ENCODE measurements around the gene NFATC2.

The NFATC2 gene

GRCh38 chr20:51581571-51581970, 39.1 kb upstream of the NFATC2 start:
- Histone ChIP-seq H3K4me2 (no peak overlapping the region), H3K4me1 (peaks cover 16% of the 10 kb centered on the region), H4K20me1 (no peaks in the 10 kb centered on the region), H3K27me3 (no peaks in the 10 kb centered on the region), H3K4me3 (no peak overlapping the region), H3K9me3 (no peaks in the 10 kb centered on the region), H3K9ac (no peak overlapping the region), H3K27ac (no peak overlapping the region), H3K36me3 (no peaks in the 10 kb centered on the region)
- no peak for TF ChIP-seq Cebpa-rat (IDR thresholded peaks at IDR 0.05)

GRCh38 chr20:51579137-51579536, 36.6 kb upstream of the NFATC2 start:
- H3K4me2 ChIP-seq = no peak overlapping the region
- TF ChIP-seq Cebpa-rat (IDR thresholded peaks at IDR 0.05) = no peak
- H3K36me3 ChIP-seq = no peaks in the 10 kb centered on the region
- H3K4me1 ChIP-seq = no peaks in the 10 kb centered on the region
- H3K27me3 ChIP-seq = no peaks in the 10 kb centered on the region
- H4K20me1 ChIP-seq = no peaks in the 10 kb centered on the region
- no peak overlapping the region for H3K27ac ChIP-seq
- peaks cover 2% of the 10 kb centered on the region; the same call in 1 of the 2 replicates for H3K9me3 ChIP-seq
- no peak overlapping the region for H3K9ac ChIP-seq
- H3K4me3 ChIP-seq = no peak overlapping the region

DNA sequence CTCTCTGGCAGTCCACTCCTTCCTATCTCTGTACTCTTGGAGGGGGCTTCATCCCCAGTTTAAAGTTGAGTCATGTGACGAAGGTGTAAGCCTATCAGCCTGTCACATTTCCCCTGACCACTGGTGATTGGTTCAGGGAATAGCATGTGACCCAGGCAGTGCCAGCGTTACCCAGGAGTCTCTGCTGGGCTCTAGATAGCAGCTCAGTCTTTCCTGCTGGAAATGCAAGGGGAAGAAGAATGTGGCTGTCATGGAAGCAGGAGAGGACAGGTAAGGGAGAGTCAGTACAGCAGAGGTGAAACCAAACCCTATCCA, 35.6 kb upstream of the NFATC2 start:
- H3K4me3 ChIP-seq = no peak overlapping the region
- no peak overlapping the region for H3K9ac ChIP-seq
- TF ChIP-seq Cebpa-rat (IDR thresholded peaks at IDR 0.05) = no peak
- H3K9me3 ChIP-seq = peaks cover 5% of the 10 kb centered on the region; the same call in 1 of the 2 replicates
- no peaks in the 10 kb centered on the region for H4K20me1 ChIP-seq
- no peaks in the 10 kb centered on the region for H3K27me3 ChIP-seq
- no peaks in the 10 kb centered on the region for H3K36me3 ChIP-seq
- no peaks in the 10 kb centered on the region for H3K4me1 ChIP-seq
- H3K4me2 ChIP-seq = no peak overlapping the region
- no peak overlapping the region for H3K27ac ChIP-seq

GRCh38 chr20:51577432-51578144, 35.1 kb upstream of the NFATC2 start:
- no peak overlapping the region for H3K4me3 ChIP-seq
- H3K9ac ChIP-seq = no peak overlapping the region
- H3K4me2 ChIP-seq = no peak overlapping the region
- no peaks in the 10 kb centered on the region for H3K36me3 ChIP-seq
- peaks cover 5% of the 10 kb centered on the region; the same call in 1 of the 2 replicates for H3K9me3 ChIP-seq
- no peak overlapping the region for H3K27ac ChIP-seq
- TF ChIP-seq Cebpa-rat (IDR thresholded peaks at IDR 0.05) = no peak
- H3K27me3 ChIP-seq = no peaks in the 10 kb centered on the region
- H4K20me1 ChIP-seq = no peaks in the 10 kb centered on the region
- no peaks in the 10 kb centered on the region for H3K4me1 ChIP-seq

GRCh38 chr20:51575486-51575885, 33.0 kb upstream of the NFATC2 start:
- no peak for TF ChIP-seq Cebpa-rat (IDR thresholded peaks at IDR 0.05)
- H3K36me3 ChIP-seq = no peaks in the 10 kb centered on the region

DNA sequence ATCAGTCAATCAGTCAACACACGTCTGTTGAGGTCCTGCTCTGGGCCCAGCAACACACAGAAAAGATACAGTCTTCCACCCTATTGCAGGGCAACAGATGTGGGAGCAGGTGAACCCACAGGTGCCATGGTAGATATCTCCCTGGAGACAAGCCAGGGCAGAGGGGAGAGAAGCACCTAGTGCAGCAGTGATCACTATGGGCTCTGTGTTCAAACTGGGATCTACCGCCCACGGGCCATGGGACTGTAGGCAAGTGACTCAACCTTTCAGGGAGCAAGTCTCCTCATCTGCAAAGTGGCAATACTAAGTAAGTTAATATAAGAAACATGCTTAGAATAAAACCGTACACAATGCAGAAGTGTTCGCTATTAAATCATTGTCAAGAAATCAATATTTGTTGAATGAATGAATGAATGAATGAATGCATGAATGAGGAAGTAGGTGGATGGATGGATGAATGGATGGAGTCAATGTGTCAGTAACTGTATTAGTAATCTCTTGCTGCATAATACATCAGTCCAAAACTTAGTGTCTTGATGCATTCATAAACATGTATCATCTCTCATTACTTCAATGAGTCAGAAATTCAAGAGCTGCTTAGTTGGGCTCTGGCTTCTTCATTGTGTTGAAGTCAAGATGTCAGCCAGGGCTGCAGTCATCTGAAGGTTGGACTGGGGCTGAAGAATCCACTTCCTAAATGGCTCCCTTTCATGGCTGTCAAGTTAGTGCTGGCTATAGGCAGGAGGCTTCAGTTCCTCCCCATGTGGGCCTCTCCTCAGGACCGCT, 31.9 kb upstream of the NFATC2 start:
- Histone ChIP-seq H3K9me3 (peaks cover 5% of the 10 kb centered on the region; the same call in 1 of the 2 replicates), H3K27ac (no peak overlapping the region), H3K4me2 (no peak overlapping the region), H3K4me3 (no peak overlapping the region), H3K4me1 (no peaks in the 10 kb centered on the region), H3K36me3 (no peaks in the 10 kb centered on the region), H3K27me3 (no peaks in the 10 kb centered on the region), H4K20me1 (no peaks in the 10 kb centered on the region), H3K9ac (no peak overlapping the region)
- TF ChIP-seq Cebpa-rat (IDR thresholded peaks at IDR 0.05) = no peak

More at GRCh38 chr20:51575486-51575885, 33.0 kb upstream of the NFATC2 start:
- H3K9ac ChIP-seq = no peak overlapping the region
- H4K20me1 ChIP-seq = no peaks in the 10 kb centered on the region
- no peak overlapping the region for H3K4me3 ChIP-seq
- no peak overlapping the region for H3K27ac ChIP-seq
- peaks cover 5% of the 10 kb centered on the region; the same call in 1 of the 2 replicates for H3K9me3 ChIP-seq
- no peaks in the 10 kb centered on the region for H3K27me3 ChIP-seq
- no peaks in the 10 kb centered on the region for H3K4me1 ChIP-seq
- H3K4me2 ChIP-seq = no peak overlapping the region

DNA sequence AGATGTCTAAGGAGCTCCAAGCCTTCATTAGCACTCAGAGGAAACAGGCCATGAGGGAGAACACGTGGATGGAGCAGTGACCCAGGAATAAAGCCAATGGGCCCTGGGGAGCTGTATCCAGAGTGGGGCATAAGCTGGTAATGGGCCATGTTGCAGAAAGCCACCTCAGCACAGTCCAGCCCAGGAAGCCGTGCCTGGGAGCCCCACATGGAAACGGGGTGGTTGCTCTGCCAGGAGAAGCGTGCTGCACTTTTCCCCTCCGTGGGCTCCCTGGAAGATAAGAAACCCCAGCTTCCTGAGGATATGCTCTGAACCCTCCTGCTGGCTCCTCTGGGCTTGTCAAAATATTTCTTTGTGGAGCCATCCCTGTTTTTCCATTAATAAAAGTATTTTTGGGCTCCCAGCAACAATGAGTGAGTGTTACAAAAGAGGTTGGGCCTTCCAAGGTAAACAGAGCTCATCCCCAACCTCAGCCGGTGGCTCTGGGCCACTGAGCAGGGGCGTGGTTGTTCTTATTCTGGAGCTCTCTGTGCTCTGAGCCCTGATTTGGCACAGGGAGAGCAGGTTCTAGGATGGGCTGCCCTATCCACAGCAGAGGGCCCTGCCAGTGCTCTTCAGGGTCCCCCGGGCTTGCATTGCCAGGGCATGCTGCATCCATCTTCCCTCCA, 31.2 kb upstream of the NFATC2 start:
- Histone ChIP-seq H3K27ac (no peak overlapping the region), H3K9me3 (peaks cover 5% of the 10 kb centered on the region; the same call in 1 of the 2 replicates), H3K4me3 (no peak overlapping the region), H3K27me3 (no peaks in the 10 kb centered on the region), H3K36me3 (no peaks in the 10 kb centered on the region), H3K4me1 (no peaks in the 10 kb centered on the region), H3K4me2 (no peak overlapping the region), H4K20me1 (no peaks in the 10 kb centered on the region), H3K9ac (no peak overlapping the region)
- no peak for TF ChIP-seq Cebpa-rat (IDR thresholded peaks at IDR 0.05)

DNA sequence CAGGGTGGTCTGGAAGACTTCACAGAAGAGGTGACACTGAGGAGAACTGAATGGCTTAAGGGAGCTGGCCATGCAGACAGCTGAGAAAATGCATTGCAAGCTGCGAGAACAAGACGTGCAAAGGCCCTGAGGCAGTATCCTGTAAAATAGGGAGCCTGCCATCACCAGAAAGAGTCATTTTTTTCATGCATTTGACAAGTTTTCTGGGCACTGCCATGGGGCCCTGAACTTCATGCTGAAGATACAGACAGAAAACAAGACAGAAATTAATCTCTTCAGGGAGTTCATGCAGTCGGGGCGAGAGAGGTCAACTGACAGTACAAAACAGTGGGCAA, 28.9 kb upstream of the NFATC2 start:
- Histone ChIP-seq H3K4me2 (no peak overlapping the region), H3K4me1 (no peaks in the 10 kb centered on the region), H3K27ac (no peak overlapping the region), H3K27me3 (no peaks in the 10 kb centered on the region), H3K9ac (no peak overlapping the region), H3K9me3 (peaks cover 12% of the 10 kb centered on the region), H3K36me3 (no peaks in the 10 kb centered on the region), H3K4me3 (no peak overlapping the region), H4K20me1 (no peaks in the 10 kb centered on the region)
- TF ChIP-seq Cebpa-rat (IDR thresholded peaks at IDR 0.05) = no peak

DNA sequence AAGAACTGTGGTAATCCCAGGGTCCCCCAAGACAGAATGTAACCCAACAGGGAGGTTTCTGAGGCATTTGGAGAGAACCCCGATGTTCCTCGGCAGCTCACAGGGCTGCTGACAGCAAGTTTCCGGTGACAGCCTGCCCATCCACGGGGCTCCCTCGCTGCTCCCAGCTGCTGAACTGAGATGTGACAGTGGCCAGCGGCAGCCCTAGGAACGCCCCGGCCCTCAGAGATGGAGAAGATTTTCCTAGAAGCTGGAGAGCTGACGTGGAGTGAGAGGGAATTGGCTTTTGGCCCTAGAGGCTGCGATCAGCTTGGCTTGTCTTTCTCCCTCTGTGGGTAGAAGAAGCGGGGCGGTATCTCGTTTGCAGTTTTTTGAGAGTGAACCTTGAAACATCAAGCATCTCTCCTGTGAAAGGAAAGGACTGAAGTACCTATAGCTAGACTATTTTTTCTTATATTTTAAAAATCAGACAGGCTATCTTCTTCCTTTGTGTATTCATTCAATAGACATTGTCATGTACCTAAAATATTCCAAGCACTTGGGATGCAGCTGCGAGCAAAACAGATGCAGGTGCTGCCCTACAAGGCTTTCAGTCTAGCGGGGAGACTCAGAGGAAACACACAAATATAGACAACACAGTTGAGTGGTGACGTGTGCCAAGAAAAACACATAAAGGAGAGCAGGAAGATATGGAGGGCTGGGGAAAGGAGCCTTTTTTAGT, 28.4 kb upstream of the NFATC2 start:
- Histone ChIP-seq H3K4me3 (no peak overlapping the region), H3K27ac (no peak overlapping the region), H3K27me3 (peaks cover 1% of the 10 kb centered on the region; the same call in 1 of the 2 replicates), H4K20me1 (no peaks in the 10 kb centered on the region), H3K4me1 (no peaks in the 10 kb centered on the region), H3K4me2 (no peak overlapping the region), H3K9me3 (peaks cover 12% of the 10 kb centered on the region), H3K36me3 (no peaks in the 10 kb centered on the region), H3K9ac (no peak overlapping the region)
- TF ChIP-seq Cebpa-rat (IDR thresholded peaks at IDR 0.05) = no peak

Data from BLaER1 (cell line).